Placental pericyte (primary cell): ENCODE measurements around the gene GLUD2. TPM values are rescaled to one million over a fixed set of nuclear protein-coding genes. Genes with fewer than 3 reads are reported as not detected.

Source experiments
- total RNA-seq: library from RNA; depleted of rRNA; stranded (reverse); fragments of >200 nt; gene quantifications from 2 replicates; pipeline ENCODE4 v1.2.3, GENCODE V29; 2012

GLUD2 gene
- 1.1 and 1.7 TPM in 2 replicates for total RNA-seq

DNA sequence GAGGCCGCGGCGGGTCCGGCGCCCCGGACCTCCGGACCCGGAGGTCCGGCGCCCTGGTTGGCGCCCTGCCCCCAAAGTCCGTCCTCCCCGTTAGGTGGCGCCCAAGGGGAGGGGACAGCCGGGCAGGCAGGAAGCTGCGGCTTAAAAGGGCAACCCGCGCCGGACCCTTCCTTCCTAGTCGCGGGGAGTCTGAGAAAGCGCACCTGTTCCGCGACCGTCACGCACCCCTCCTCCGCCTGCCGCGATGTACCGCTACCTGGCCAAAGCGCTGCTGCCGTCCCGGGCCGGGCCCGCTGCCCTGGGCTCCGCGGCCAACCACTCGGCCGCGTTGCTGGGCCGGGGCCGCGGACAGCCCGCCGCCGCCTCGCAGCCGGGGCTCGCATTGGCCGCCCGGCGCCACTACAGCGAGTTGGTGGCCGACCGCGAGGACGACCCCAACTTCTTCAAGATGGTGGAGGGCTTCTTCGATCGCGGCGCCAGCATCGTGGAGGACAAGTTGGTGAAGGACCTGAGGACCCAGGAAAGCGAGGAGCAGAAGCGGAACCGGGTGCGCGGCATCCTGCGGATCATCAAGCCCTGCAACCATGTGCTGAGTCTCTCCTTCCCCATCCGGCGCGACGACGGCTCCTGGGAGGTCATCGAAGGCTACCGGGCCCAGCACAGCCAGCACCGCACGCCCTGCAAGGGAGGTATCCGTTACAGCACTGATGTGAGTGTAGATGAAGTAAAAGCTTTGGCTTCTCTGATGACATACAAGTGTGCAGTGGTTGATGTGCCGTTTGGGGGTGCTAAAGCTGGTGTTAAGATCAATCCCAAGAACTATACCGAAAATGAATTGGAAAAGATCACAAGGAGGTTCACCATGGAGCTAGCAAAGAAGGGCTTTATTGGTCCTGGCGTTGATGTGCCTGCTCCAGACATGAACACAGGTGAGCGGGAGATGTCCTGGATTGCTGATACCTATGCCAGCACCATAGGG is at the start of gene GLUD2:
GLUD2 (plus strand) TSS at position 170 of the 979 bp plus-strand sequence; CDS start at position 245, 75 bp downstream.

Other genes with a start within 250 kb of the GLUD2 start
- not detected in 2 replicates for gene CT47B1, start 171.7 kb upstream of the GLUD2 start, total RNA-seq
- gene CT47A11, start 110.5 kb upstream of the GLUD2 start, total RNA-seq = not detected in 2 replicates
- not detected in 2 replicates for gene CT47A10, start 105.6 kb upstream of the GLUD2 start, total RNA-seq
- gene CT47A9, start 100.7 kb upstream of the GLUD2 start, total RNA-seq = not detected in 2 replicates
- not detected in 2 replicates for gene CT47A8, start 95.9 kb upstream of the GLUD2 start, total RNA-seq
- gene CT47A7, start 91.0 kb upstream of the GLUD2 start, total RNA-seq = not detected in 2 replicates
- gene CT47A6, start 86.1 kb upstream of the GLUD2 start, total RNA-seq = not detected in 2 replicates
- not detected in 2 replicates for gene CT47A5, start 81.3 kb upstream of the GLUD2 start, total RNA-seq
- not detected in 2 replicates for gene CT47A4, start 76.4 kb upstream of the GLUD2 start, total RNA-seq
- gene CT47A3, start 71.5 kb upstream of the GLUD2 start, total RNA-seq = not detected in 2 replicates
- not detected in 2 replicates for gene CT47A2, start 66.7 kb upstream of the GLUD2 start, total RNA-seq
- not detected in 2 replicates for gene CT47A1, start 61.9 kb upstream of the GLUD2 start, total RNA-seq